A172 (cell line): ENCODE measurements around the gene TMBIM4. TPM values are rescaled to one million over a fixed set of nuclear protein-coding genes. Genes with fewer than 3 reads are reported as not detected.
"Not testable (repeated sequence)": the region's sequence is repeated elsewhere in the genome, so short reads cannot be mapped to it uniquely, and the experiment has no call there.

Source experiments
- DNase-seq: peaks from one replicate; pipeline ENCODE4 v3.0.0-alpha.2; 2015; ENCODE audit warnings: low spot score
- total RNA-seq: library from RNA; depleted of rRNA; stranded (reverse); fragments of >200 nt; shearing (Covaris generic); gene quantifications from 2 replicates; pipeline ENCODE4 v1.2.3, GENCODE V29; 2014

Gene TMBIM4
- total RNA-seq, 1 experiment from 2014 or later = 178 TPM

GRCh38 chr12:66184822-66185221, 15.0 kb upstream of the TMBIM4 start:
- DNase-seq = not testable (repeated sequence)

DNA sequence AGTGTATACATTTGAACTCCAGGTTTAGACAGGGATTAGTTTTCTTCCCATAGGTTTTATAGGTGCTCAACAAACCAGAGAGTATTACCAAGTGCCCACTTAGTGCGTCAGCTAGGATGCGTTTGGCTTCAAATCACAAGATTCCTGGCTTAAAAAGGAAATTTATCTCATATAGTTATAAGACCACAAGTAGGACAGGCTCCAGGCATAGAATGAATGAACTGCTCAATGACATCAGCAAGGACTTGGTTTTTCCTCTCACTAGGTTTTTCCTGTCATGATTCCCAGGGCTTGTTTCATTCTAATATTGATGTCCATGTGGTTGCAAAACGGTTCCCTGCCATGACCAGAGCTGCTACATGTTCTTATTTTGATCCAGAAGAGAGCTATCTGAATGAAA, 13.2 kb upstream of the TMBIM4 start:
- DNase-seq = no peak

- no peak for DNase-seq
These were observed 6.5 kb upstream of the TMBIM4 start for GRCh38 chr12:66176105-66176900.

- DNase-seq = not testable (repeated sequence)
These were observed 4.9 kb upstream of the TMBIM4 start for GRCh38 chr12:66174391-66175325.

DNA sequence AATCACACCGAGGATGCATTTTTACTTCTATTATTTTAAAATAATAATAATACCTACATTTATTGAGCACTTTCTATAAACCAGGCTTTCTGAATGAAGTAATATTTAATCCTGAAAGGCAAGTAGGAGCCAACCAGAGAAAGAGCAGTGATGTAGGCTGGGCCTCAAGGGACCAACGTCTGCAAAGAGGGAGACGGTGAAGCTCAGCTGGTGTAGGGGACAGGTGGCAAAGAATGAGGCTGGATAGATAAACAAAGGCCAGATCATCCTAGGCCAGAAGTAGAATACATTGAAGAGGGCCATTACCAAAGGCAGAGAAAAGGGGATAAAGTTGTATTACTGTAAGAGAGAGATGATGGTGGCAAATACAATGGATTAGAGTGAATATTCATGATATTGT, 810 bp upstream of the TMBIM4 start:
- no peak for DNase-seq

DNA sequence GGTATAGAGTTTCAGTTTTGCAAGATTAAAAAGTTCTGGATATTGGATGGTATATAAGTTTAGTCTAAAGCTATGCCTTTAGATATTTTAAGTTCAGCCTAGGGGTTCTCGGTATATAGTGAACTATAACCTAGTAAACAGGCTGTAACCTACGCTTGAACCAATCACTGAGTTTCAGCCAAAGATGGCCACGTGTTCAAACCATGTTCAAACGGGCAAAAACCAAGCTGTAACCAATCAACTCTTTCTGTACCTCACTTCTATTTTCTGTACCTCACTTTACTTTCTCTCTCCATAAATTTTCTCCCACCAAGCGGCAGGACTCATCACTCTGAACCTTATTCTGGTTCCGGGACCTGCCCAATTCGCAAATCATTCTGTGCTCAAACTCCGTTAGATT, 1.4 kb downstream of the TMBIM4 start:
- peak; percentile 4 for DNase-seq

DNA sequence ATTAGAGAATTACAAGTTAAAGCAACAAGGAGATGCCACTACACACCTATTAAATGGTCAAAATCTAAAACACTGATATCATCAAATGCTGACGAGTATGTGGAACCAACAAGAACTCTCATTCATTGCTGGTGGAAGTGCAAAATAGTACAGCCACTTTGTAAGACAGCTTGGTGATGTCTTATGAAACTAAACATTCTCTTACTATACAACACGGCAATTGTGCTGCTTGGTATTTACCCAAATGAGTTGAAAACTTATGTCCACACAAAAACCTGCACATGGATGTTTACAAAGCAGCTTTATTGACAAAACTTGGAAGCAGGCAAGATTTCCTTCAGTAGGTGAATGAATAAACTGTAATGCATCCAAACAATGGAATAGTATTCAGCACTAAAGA, 3.2 kb downstream of the TMBIM4 start:
- DNase-seq = no peak

DNA sequence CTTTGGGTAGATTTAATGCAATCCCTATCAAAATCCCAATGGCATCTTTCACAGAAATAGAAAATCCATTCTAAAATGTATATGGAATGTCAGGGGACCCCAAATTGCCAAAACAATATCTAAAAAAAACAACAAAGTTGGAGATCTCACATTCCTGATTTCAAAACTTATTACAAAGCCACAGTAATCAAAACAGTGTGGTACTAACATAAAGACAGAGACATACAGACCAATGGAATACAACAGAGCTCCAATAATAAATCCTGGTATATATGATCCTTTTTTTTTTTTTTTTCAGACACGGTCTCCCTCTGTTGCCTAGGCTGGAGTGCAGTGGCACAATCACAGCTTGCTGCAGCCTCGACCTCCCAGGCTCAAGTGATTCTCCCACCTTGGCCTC, 4.7 kb downstream of the TMBIM4 start:
- no peak for DNase-seq

DNA sequence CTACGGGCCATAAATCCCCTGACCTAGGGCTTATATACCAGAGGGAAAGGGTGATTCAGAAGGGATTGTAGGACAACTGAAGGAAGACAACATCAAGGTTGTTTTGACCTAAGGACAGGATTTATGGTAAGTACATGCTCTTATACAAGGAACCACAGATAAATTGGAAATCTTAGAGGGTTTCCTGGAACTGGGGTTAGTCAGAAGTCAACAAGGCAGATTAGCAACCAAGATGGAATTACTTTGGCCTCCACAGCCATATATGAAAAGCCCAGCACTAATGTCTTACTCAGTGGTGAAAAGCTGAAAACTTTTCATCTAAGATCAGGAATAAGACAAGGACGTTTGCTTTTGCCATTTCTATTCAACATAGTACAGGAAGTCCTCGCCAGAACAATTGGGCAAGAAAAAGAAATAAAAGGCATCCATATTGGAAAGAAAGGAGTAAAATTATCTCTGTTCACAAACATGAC, 5.4 kb downstream of the TMBIM4 start:
- no peak for DNase-seq

GRCh38 chr12:66163289-66163688, 6.5 kb downstream of the TMBIM4 start:
- DNase-seq = no peak

GRCh38 chr12:66162701-66163100, 7.1 kb downstream of the TMBIM4 start:
- DNase-seq = no peak

GRCh38 chr12:66160704-66161103, 9.1 kb downstream of the TMBIM4 start:
- no peak for DNase-seq

DNA sequence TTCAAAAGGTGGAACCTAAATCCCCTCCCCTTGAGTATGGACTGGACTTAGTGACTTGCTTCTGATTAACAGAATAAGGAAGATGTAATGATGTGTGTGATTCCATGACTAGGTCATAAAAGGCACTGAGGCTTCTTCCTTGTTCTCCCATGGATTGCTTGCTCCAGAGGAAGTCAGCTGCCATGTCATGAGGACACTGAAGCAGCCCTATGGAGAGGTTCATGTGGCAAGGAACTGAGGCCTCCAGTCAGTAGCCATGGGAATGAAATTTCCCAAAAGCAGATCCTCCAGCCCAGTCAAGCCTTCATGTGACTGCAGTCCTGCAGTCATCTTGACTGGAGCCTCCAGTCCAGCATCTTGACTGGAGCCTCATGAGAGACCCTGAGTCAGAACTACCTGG, 10.7 kb downstream of the TMBIM4 start:
- DNase-seq = no peak

DNA sequence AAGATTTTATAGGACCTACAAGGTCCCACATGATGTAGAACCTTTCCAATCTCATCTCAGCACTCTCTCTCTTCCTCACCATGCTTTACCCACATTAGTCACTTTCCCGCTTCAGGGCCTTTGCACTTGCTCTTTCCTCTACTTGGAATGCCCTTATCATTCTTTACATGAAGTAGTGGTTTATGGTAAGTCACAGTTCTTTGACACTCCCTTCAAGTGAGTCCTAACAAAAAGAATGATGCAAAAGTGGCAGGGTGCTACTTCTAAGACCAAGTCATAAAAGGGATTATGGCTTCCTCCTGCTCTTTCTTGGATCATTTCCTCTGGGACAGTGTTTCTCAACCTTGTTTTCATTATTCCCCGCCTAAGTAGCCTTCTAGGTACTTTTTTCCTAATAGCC, 13.1 kb downstream of the TMBIM4 start:
- DNase-seq = no peak

DNA sequence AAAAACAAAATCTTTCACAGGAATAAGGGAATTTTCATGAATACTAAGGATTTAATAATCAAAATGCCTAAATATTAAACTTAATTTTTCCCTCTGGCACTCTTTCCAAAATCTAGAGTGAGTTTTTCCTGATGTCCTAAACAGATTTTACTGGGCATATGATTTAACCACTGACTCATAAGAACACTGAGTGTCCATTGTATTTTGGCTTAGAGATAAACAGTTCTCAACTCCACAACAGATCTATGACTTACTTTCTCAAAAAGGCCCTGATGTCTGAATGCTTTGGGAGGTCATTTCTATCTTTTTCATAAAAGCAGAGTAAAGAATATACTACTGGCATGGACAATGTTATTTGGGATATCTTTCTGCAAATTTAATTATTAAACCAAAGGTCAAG, 15.0 kb downstream of the TMBIM4 start:
- no peak for DNase-seq

DNA sequence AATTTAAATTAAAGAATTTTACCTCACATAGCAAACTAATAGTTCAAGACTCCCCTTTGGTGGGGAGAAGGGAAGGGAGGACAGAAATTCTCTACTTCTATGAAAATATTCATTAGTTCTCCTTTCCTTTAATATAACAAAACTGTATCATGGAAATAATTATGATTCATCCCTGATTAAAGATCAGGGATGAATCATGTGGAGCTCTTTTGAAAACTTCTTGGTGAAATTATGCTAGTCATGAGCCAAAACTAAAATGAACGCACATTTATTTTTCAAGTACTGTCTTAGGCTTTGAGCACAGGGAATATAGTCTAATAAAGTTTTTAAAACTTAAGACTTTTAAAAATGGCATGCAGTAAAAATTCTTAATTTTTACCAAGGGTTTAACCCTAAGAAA, 17.1 kb downstream of the TMBIM4 start:
- no peak for DNase-seq

GRCh38 chr12:66149702-66150398, 19.9 kb downstream of the TMBIM4 start:
- DNase-seq = no peak

GRCh38 chr12:66144791-66145754, 24.7 kb downstream of the TMBIM4 start:
- DNase-seq = peak; percentile 71

DNA sequence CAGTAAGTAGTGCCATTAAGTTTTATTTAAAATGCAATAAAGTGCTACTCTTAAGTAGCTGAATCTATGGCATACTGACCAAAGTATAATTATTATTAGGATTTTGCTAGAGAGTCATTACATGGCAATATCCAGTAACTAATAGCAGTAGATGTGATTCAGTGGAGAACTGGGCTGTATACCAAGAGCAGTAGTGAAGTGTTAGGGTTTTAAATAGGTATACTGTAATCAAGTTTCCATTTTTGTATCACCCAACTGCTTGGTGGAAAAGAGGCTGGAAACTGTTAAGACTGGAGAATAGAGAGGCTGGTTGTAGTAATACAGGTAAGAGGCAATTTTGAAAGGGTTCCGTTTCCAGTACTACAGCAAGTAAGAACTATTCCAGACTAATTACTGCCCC, 25.9 kb downstream of the TMBIM4 start:
- DNase-seq = no peak

GRCh38 chr12:66142826-66143225, 27.0 kb downstream of the TMBIM4 start:
- no peak for DNase-seq

- DNase-seq = no peak
These were observed 28.5 kb downstream of the TMBIM4 start for GRCh38 chr12:66141299-66141698.
